HT1080 (cell line): ENCODE results near the gene APP. TPM values are rescaled to one million over a fixed set of nuclear protein-coding genes. Genes with fewer than 3 reads are reported as not detected.
A peak's percentile ranks its signal among the peaks of the same experiment; 100 is the strongest.

Experiments used
- DNase-seq: peaks from one replicate; pipeline ENCODE4 v3.0.0-alpha.2; 2015; ENCODE audit warnings: low read depth
- total RNA-seq: library from RNA; depleted of rRNA; stranded (reverse); fragments of >200 nt; shearing (Covaris generic); gene quantifications from 2 replicates; pipeline ENCODE4 v1.2.3, GENCODE V29; 2014

Gene APP
- total RNA-seq, 1 experiment from 2014 or later: 235 TPM

DNA sequence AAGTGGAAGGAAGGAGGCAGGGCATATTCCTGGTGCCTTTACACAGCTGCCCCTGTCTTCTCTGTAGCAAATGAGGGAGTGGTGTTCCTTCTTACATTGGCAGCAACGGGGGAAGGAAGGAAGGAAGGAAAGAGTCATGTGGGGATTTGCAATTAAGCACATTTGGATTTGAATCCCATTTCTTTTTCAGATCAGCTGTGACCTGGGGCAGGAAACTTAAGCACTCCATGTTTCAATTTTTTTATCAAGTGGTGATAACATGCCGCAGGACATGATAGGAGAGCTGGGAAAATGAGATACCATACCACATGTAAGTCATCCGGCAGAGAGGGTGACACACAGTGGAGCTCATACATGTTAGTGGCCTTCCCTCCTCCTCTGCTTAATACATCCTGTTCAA is 186.8 kb downstream of the APP start:
- DNase-seq: peak; percentile 15

DNA sequence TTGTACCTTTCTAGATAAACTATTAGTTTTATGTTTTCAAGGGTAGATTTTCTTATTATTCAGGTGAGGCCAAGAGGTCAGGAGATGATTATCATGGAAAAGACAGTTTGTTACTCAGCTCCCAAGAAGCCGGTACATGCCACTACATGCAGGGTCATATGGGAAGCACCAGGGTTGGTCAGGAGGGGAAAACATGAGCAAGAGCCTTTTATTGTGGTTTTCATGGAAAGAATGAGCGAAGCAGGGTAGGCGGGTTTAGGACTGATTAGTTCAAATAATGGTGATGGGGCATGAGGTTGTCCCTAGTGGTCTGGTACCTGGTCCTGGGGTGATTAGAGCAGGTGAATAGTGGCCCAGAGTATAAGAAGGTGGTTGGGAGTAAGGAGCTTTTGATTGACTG is 189.9 kb downstream of the APP start:
- DNase-seq: no peak

DNA sequence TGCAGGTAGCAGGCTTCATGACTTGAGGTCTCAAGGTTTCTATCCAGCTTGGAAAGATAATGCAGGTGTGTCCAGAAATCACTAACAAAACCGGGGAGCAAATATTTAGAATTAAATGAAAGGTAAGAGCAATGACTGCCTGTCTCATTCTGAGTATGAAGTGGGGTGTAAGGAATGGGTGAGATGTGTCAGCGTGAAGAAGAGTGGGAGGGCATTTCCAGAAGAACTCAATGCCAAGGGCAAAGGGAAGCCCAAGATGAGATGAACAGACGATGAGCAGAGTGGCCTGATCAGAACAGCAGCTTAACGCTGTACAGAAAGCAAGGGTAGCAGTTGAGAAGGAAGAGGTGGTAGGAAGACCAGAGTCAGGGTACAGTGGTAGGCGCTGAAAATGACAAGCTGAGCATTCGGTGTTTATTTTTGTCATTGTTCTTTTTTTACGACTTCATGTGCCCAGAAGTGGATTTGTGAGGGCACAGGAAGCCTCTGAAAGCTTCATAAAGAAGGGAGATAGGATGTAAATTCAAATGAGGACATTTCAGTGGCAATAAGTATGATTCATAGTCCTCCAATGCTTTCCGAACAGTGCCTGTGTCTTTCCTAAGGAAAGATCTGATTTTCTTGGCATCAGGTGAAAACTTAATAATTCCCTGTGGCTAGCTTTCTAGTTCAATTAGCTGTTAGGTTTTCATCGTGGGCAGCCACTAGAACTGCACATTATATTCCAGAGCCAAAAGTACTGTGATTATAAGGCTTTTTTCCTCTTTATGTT is 190.5 kb downstream of the APP start:
- DNase-seq: no peak

DNA sequence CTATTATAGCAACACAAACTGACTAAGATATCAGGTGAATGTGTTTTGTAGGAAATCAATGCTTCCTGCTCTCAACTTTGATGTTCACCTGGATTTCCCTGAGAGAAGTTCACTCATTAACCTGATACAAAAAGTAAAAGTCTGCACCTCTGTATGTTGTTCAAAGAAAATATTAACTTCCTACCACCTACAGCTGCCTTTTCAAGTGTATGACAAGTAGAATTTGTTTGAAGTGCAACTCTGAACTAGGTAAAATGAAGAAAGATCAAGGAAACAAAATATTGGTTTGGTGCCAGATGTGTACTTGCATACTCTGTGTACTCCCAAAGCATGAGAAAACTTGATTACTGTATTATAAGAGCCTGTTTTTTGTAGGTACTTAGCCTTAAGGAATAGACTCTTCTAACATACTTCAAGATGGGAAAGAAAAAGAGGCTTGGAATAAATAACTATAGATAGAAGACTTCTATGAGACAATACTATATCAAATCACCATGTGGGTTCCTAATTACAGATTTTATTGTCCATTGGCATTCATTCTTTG is 193.4 kb downstream of the APP start:
- no peak for DNase-seq

DNA sequence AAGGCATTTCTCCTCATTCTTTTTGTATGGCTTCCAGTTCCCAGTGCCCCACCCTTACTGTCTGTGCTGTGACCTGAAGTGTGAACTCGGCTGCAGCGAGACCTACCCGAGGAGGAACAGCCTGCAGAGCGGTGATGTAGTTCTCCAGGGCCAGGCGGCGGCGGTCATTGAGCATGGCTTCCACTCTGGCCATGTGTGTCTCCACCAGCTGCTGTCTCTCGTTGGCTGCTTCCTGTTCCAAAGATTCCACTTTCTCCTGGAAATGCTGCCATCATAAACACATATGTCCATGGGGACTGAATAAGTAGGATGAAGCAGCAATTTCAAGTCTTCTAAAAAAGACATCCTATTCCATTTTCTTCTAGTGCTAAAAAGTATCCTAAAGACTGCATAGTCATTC is 195.6 kb downstream of the APP start:
- DNase-seq: no peak

DNA sequence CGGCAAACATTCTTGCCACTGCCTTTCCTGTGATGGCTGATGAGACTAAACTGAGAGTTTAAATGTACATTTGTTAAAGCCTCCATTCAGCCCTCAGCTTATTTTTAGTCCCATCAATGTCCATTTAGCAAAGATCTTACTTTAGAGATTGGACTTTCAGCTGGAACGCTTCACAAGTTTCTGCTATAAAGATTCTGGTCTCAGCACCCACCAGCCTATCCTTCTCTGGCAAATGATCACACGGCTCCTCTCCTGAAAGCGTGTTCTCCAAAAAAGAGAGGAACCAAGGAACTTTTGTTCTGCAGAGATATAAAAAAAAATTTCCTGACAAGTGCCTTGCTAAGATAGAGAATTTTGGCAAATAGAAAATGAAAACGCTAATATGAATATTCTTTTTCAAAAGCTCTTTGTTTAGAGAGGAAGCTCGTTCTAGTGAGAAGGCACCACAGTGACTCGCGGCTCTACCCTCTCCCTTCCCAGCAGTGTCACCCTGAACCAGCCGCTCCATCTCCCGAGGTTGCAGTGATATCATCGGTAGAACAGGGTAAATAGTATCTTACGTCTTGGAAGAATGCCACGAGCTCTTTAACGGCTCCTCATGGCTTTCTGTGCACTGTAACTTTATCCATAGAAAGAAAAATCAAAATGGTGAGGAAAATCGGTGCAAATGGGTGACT is 200.2 kb downstream of the APP start:
- DNase-seq: no peak

DNA sequence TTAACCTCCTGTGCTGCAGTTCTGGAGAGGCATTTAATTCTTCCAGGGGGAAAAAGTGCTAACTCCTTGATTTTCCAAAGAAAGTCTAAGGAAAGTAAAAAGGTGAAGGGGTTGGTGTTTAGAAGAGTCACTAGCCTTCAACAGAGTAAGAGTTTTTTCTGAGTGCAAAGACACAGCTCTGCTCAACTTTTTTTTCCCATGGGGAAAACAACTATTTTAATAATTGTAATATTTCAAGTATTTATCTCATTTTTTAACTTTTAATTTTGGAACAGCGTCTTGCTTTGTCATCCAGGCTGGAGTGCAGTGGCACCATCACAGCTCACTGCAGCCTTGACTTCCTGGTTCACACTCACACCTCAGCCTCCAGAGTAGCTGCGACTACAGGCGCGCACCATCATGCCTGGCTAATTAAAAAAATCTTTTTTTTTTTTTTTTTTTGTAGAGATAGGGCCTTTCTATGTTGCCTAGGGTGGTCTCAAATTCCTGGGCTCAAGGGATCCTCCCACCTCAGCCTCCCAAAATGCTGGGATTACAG is 202.6 kb downstream of the APP start:
- DNase-seq: no peak

DNA sequence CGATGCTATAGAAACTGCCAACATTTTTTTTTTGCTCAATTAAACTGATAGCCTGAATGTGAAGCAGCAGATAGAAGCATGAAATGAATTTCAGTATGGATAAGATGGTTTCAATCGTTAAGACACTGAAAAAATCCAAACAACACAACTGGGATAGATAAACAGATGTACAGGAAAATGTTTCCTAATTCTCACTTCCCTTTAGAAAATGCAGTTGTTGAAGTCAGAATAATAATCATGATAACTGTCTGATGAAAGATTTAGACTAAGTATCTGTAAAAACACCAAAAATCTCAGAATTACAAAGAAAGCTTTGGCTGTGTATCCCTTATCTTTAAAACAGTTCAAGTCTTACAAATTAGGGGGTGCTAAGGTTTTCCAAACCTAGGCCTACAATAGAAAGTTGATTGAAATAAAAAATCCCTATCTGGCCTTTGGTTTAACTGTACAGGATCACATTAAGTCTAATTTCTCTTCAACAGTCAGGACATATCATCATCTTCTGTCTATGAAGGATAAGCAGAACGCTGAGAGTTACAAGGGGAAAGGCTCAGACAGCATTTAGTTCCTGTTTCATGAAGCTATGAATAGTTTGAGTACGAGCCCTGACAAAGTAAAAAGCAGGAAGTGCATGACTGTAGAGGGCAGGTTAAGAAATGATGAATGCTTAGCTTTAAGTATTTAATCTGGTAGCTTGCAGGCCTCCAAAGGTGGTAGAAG is 203.2 kb downstream of the APP start:
- DNase-seq: no peak

DNA sequence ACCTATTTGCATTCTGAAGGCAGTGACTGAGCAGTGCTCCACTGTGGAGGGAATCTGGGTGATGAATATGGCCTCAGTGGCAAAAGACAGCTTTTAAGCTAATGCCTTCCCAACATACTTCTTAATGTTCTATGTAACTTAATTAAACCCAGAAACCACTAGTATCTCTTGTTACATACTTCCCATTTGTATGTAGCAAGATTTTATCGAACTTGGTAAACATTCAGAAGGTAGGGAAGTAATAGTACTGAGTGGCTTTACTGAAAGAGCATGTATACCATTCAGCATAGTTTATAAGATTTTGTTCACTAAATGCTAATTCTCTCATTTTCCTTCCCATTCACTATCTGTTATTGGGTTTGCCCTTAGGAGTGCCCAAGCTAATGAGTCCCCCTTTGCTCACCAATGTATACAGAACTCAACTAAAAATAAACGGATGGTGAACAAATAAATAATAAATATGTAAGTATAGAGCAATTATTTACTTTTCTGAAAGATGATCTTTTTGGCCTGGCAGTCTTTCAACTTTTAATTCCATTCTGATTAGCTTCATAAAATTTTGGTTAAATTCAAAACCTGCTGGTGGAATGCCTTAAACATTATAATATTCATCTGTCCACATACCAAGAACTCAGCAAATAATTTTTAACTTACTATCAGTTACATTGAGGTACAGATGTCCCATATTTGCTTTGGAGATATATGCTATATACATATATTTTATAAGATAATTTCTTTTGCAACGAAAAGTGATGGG is 204.4 kb downstream of the APP start:
- no peak for DNase-seq

DNA sequence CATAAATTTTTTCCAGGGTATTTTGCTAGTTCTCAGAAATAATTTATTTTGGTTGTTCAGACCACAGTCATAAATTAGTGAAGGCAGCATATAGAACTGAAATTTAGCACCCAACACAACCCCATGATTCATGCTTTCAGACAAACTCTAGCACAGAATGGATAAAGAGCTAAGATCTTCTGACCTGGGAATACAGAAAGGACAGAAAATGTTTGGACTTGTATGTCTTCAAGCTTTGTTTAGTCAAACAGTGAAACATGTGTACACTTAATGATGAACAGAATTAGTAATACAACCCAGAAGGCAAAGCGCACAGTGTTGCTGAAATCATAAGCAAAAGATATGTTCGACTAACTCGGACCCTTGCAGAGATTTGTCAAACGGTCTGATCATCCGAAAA is 205.6 kb downstream of the APP start:
- no peak for DNase-seq

DNA sequence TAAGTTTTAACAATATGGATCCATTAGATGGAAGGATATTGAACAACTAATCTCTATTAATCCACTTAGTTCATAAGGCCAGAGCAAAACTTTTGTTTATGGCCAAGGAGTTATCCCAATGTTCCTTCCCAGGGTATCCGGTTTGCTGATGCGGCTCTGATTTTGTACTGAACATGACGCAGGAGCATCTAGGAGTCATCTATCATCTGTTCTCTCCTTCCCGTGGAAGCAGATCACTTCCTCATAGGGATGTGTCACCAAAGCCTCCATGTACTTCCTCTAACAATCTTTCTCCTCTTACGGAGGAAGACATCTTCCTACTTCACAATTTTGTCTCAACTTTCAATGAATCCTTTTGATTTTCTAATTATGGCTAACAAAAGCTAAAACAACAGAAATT is 206.6 kb downstream of the APP start:
- peak; percentile 47 for DNase-seq

DNA sequence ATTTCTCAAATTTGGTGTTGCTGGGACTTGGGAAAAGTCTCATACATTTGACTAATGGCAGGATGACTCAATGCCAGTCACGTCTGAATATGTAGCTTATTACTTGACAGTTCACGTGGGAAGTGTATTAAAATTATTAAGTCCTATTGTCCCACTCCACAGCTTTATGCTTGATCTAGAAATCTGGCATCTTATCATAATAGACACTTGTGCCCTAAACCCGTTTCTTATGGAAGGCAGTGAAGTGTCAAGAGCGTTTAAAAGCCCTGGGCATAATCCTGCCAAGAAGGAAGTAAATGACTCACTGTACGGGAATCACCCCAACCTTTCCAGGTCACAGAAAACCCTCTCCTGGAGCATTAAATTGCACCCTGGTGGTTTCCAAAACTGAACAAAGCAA is 207.4 kb downstream of the APP start:
- DNase-seq: peak; percentile 80

DNA sequence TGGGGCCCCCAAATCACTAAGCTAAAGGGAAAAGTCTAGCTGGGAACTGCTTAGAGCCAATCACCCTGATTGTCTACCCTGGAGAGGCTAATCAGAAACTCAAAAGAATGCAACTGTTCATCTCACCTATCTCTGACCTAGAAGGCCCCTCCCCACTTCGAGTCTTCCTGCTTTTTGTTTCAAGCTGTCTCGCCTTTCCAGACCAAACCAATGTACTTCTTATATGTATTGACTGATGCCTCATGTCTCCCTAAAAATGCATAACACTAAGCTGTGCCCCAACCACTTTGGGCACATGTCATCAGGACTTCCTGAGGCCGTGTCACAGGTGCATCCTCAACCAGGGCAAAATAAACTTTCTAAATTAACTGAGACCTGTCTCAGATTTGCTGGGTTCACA is 209.5 kb downstream of the APP start:
- DNase-seq: no peak

DNA sequence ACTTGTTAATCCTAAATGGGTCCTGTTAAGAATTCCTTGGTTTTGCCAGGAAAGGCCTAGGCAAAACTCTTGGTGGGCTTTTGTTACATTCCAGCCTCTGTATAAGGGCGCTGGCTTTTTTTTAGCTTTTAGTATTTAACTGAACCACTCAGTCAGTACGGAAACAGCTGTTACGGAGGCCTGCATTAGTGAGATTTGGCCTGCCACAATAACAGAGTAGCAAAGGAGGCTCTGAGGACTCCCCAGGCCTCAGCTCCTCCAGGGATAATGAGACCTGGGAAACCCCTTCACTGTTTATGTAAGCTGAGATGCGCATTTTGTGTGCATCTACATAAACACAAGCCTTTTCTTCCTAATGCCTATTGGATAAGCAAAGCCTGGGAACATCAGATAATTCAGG is 210.2 kb downstream of the APP start:
- no peak for DNase-seq

DNA sequence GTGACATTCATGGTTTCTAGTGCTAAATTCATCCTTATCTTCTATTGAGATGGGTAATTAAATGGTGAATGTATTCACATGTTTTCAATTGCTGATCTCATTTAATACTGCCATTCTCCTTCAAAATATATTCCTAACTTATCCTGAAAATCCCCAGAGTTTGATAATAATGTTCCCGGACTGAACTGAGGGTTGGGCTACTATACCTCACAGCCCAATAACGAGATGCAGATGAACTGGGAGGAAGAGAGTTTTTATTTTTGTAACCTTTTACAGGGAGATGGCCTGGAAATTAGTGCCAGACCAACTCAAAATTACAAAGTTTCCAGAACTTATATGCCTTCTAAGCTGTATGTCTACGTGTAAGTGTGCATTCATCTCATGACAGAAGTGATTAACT is 210.8 kb downstream of the APP start:
- no peak for DNase-seq

DNA sequence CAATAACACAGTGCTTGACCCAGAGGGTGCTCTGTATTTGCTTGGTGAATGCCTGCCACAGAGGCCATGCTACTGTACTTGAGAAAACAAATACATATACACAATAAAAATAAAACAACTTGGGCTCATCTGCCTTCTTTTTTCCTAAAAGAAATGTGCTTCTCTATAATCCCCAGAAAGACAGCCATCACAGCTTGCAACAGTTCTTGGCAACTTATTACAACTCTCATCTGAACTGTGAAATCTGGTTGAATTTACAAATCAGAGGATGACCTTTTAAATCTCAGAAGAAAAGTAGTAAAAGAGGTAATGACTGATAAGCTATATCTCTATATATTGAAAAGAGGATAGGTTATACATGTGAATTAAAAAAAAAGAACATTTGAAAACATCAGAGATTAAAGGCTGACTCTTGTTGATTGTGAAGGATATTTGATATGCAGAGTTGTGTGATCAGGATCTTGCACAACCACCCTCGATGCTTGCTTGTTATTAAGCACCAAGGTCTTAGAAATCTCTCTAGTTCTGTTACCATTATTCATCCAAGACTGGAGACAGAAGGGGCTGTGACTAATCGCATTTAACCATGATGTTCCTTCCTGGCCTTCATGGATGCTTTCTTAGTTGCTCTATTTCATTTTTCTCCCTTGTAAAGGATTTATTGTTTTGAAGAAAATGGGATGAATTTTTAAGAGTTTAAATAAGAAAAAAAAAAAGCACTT is 213.4 kb downstream of the APP start:
- DNase-seq: peak; percentile 74

DNA sequence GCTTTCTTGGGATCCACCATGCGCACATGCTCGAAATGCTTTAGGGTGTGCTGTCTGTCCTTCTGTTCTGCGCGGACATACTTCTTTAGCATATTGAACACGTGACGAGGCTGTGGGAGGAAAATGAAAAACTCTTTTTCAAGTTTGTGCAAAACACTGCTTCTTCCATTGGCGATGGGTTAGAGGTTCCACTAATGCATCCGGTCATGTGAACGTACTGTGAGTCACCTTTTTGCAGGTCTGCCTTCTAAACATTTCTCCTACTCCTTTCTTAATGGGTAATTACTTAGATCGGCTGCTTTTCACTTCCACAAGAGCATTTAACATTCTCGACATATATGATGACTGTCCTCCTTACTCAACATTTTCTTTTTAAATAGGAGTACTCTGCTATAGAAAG is 214.9 kb downstream of the APP start:
- DNase-seq: no peak

DNA sequence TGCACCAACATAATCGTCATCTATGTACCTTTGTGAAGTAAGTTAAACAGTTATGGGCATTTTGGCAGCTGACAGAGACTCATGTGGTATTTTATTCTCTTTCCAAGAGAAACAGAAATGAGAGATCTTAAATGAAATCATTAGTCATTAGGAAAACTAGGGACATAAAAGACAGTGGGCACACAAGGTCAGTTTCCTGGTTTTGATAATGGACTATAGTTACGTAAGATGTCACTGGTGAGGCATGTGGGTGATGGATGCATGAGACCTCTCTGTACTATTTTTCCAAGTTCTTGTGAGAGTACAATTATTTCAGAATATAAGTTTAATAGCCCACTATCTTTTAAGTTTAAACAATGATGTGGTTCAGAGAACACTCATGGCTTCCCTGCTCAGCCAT is 216.9 kb downstream of the APP start:
- no peak for DNase-seq

DNA sequence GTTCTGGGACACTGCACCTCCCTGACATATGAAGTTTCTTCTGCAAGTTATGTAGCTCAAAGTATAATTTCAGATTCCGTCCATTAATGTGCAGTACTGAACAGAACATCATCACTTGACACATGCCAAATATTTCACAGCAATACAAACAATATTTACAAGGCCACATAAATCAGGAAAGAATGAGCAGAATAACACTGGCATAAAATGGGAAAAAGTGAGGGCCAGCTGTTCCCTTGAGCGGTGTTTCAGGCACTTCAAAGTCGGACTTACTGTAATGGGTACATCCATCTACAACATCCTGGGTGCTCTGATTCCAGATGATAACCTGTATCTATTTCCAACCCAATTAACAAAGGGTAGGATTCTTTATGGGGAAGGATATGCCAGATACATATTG is 217.4 kb downstream of the APP start:
- no peak for DNase-seq

DNA sequence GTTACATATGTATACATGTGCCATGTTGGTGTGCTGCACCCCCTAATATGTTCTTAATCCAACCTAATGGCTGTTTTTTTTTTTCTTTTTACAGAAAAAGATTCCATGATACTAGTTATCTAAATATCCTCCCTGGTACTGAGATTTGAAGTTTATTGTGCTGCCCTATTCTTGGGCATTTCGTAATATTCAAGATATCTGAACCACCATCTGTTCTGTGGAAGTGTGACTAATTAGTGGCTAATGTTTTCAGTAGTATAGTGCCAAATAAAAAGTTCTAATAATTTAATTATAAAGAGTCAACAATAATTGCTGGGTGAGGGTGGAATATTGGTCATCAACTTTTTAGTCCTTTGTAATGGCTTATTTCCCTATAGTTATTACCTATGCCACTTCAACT is 218.3 kb downstream of the APP start:
- DNase-seq: no peak

DNA sequence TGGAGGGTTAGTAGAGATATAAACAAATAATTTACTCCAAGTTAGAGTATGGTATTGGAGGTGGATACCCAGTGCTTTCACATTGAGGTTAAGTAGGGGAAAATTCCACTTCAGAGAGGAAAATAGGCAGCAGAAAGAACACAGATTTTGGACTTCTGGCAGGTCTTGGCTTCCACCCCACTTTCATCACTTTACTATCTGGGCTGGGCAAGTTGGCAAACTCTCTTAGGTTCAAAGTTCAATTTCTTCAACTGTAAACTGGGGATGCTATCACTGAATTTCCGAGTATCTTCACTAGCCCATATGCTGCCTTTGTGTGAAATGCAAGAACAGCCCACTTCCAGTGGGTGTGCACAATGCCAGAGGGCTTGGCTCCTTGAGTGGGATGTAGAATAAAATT is 220.9 kb downstream of the APP start:
- DNase-seq: no peak
